Tibial artery (tissue), 4 donors: ENCODE results near the gene UGT2B7.

Source experiments
- DNase-seq, 2 donors: peaks; one replicate each; pipeline ENCODE4 v3.0.0-alpha.2; 2019
- H3K27ac ChIP-seq, 2 donors: fragments of 200-600 bp; sonication (generic) in 1 of 2; 1 replicate in 1 of 2; 2 replicates in 1 of 2; pipeline ENCODE4 v1.5.1; 2018 to 2019; ENCODE audit warnings: mild to moderate bottlenecking in 1 of 2
- H3K27me3 ChIP-seq, 2 donors: fragments of 200-600 bp; sonication (generic) in 1 of 2; one replicate each; pipeline versions ENCODE4 v1.5.1 to v1.6.0; 2016 to 2019
- H3K36me3 ChIP-seq, 3 donors: fragments of 200-600 bp; sonication (generic) in 2 of 3; one replicate each; pipeline ENCODE4 v1.5.1; 2016 to 2019; ENCODE audit warnings: mild to moderate bottlenecking in 2 of 3
- H3K4me1 ChIP-seq, 4 donors: fragments of 200-600 bp; sonication (generic) in 2 of 4; 1 replicate in 3 of 4; 2 replicates in 1 of 4; pipeline ENCODE4 v1.5.1; 2016 to 2019
- H3K4me3 ChIP-seq, 2 donors: fragments of 200-600 bp; sonication (generic) in 1 of 2; 1 replicate in 1 of 2; 2 replicates in 1 of 2; pipeline ENCODE4 v1.5.1; 2018 to 2019; ENCODE audit warnings: mild to moderate bottlenecking in 2 of 2
- H3K9me3 ChIP-seq, 3 donors: fragments of 200-600 bp; sonication (generic) in 1 of 3; one replicate each; pipeline ENCODE4 v1.5.1; 2016 to 2019
- intact Hi-C: fragments of 100-400 bp; cut with DNase I; formaldehyde crosslinking; loops from one replicate; pipeline ENCODE4 v1.15.0; 2023; ENCODE audit warnings: low total_unique reads
- TF ChIP-seq, protein P1 (sequence below), 2 experiments: fragments of 200-600 bp in 1 of 2; fragments of 450-650 bp in 1 of 2; IDR thresholded peaks; one replicate each; pipeline ENCODE4 v1.5.1; 2017 to 2019; ENCODE audit warnings: antibody characterized with exemption in 2 of 2, mild to moderate bottlenecking in 1 of 2, moderate library complexity in 1 of 2

Gene UGT2B7

DNA sequence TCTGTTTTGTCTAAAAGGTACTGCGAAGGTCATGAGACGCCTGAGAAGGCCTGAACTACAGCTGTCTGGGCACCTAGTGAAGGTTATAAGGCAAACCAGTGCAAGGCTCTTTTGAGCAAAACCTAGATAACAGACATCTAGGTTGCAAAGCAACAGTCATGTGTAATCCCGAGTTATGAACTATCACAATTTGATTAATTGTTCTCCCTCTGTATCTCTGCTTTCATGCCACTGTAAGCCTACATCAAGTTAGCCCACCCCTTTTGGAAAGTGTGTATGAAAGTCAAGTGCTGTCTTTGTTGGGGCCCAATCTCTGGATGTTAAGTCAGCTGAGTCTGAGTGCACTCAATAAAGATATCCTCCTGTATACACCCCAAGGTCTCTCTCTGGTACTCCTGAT is 31.9 kb upstream of the UGT2B7 start:
- Histone ChIP-seq H3K4me1 (no peaks in the 10 kb centered on the region), H3K27ac (no peak overlapping the region), H3K36me3 (no peaks in the 10 kb centered on the region), H3K27me3 (no peaks in the 10 kb centered on the region), H3K9me3 (no peaks in the 10 kb centered on the region), H3K4me3 (no peak overlapping the region)
- no peak for DNase-seq
- TF ChIP-seq, protein P1, sequence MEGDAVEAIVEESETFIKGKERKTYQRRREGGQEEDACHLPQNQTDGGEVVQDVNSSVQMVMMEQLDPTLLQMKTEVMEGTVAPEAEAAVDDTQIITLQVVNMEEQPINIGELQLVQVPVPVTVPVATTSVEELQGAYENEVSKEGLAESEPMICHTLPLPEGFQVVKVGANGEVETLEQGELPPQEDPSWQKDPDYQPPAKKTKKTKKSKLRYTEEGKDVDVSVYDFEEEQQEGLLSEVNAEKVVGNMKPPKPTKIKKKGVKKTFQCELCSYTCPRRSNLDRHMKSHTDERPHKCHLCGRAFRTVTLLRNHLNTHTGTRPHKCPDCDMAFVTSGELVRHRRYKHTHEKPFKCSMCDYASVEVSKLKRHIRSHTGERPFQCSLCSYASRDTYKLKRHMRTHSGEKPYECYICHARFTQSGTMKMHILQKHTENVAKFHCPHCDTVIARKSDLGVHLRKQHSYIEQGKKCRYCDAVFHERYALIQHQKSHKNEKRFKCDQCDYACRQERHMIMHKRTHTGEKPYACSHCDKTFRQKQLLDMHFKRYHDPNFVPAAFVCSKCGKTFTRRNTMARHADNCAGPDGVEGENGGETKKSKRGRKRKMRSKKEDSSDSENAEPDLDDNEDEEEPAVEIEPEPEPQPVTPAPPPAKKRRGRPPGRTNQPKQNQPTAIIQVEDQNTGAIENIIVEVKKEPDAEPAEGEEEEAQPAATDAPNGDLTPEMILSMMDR (IDR thresholded peaks at IDR 0.05) = no peak
- intact Hi-C loops = no loop called here

DNA sequence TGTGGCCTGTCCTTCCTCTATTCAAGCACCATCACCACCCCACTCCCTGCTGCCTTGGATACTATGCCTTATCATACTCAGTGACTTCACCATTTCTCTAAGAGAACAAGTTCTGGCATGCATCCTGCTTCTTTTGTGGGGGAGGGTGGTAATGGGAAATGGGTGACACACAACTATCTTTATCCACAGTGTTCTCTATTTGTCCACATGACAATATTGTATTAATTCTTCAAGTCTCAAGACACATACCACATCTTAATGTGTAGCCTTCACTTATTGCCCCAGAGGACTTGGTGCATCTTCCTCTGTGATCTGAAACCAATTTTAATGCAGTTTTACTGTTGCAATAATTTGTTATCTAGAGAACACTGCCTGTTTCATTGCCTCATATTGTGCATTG is 29.3 kb upstream of the UGT2B7 start:
- TF ChIP-seq, protein P1 (IDR thresholded peaks at IDR 0.05) = no peak
- intact Hi-C loops = no loop called here
- DNase-seq = no peak
- Histone ChIP-seq H3K4me3 (no peak overlapping the region), H3K9me3 (no peaks in the 10 kb centered on the region), H3K27me3 (no peaks in the 10 kb centered on the region), H3K36me3 (no peaks in the 10 kb centered on the region), H3K4me1 (no peaks in the 10 kb centered on the region), H3K27ac (no peak overlapping the region)

DNA sequence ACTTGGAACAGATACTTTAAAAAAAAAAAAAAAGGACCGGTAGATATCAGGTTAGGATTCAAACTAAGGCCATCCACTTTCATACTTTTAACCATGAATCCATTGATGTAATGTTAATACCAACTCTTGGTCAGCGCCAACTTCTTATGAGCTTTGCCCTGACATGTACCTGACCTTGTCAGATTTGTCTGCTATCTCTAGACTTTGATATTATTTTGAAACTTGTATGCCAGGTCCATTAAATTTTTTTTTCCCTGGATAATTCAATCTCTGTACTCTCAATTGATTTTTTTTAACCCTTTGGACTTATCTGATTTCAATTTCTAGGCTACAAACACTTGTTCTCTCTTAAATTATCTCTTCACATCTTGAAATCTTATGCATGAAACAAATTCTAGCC is 27.2 kb upstream of the UGT2B7 start:
- no peak for DNase-seq
- Histone ChIP-seq H3K27me3 (no peaks in the 10 kb centered on the region), H3K9me3 (no peaks in the 10 kb centered on the region), H3K36me3 (no peaks in the 10 kb centered on the region), H3K4me3 (no peak overlapping the region), H3K27ac (no peak overlapping the region), H3K4me1 (no peaks in the 10 kb centered on the region)
- intact Hi-C loops = no loop called here
- TF ChIP-seq, protein P1 (IDR thresholded peaks at IDR 0.05) = no peak

DNA sequence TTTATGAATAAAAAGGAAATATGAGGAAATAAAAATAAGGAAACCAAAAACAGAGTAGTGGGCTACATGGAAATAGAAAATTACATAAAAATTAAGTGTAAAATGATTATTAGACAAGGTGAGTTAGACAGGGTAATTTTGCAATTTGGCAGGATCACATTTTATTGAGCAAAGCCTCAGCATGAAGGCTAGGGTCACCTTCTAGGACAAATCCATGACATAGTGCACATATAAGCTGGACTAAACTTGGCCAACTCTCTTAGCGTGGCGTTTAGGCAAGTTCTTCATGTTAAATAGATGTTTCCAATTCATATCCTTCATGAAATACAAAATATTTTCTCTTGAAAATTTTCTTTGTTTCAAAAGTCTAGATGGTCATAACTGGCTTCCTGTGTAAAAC is 25.7 kb upstream of the UGT2B7 start:
- H3K27ac ChIP-seq = no peak overlapping the region
- H3K9me3 ChIP-seq = no peaks in the 10 kb centered on the region
- TF ChIP-seq, protein P1 (IDR thresholded peaks at IDR 0.05) = no peak
- H3K36me3 ChIP-seq = no peaks in the 10 kb centered on the region
- H3K27me3 ChIP-seq = no peaks in the 10 kb centered on the region
- intact Hi-C loops = no loop called here
- H3K4me1 ChIP-seq = no peaks in the 10 kb centered on the region
- DNase-seq = no peak
- no peak overlapping the region for H3K4me3 ChIP-seq

DNA sequence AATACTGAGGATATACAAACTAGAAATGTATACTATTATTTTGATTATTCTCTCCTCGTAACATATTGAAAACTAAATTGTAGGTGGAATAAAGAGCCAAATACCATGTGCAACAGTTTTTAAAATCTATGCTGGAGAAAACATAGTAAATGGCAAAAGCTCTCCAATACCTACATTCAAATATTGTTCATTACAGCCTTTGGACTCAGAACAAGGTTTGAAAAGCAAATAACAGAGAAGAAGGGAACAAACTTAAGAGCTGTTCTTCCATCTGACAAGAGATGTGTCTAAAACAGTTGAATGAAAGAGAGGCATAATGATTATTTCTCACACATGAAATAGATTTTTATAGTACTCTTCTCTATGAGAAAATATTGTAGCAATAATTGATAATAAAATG is 25.0 kb upstream of the UGT2B7 start:
- no peak overlapping the region for H3K4me3 ChIP-seq
- DNase-seq = no peak
- H3K27ac ChIP-seq = no peak overlapping the region
- H3K9me3 ChIP-seq = no peaks in the 10 kb centered on the region
- no peaks in the 10 kb centered on the region for H3K4me1 ChIP-seq
- no peaks in the 10 kb centered on the region for H3K36me3 ChIP-seq
- TF ChIP-seq, protein P1 (IDR thresholded peaks at IDR 0.05) = no peak
- intact Hi-C loops = no loop called here
- no peaks in the 10 kb centered on the region for H3K27me3 ChIP-seq

DNA sequence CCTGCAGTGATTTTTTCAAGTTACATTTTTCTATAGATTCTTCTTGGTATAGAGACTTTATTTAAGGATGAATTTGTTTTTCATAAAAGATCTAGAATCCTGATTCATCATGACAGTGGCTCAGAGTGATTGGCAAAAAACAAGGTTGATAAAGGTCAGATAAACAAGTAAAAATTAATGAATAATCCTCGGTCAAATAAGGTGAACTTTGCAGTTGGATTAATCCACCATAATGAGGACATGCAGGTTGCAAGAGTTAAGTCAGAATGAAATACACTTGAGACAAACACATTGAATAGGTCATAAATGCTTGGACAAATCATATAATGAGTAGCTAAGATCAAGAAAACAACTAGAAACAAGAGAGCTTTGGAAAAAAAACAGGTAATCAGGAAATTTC is 22.9 kb upstream of the UGT2B7 start:
- H3K36me3 ChIP-seq = no peaks in the 10 kb centered on the region
- TF ChIP-seq, protein P1 (IDR thresholded peaks at IDR 0.05) = no peak
- no peaks in the 10 kb centered on the region for H3K9me3 ChIP-seq
- H3K27me3 ChIP-seq = no peaks in the 10 kb centered on the region
- H3K4me1 ChIP-seq = no peaks in the 10 kb centered on the region
- intact Hi-C loops = no loop called here
- no peak for DNase-seq
- H3K4me3 ChIP-seq = no peak overlapping the region
- H3K27ac ChIP-seq = no peak overlapping the region
